Ovary (tissue), 9 donors: ENCODE results near the gene FRMD3. TPM values are rescaled to one million over a fixed set of nuclear protein-coding genes. Genes with fewer than 3 reads are reported as not detected.

Source experiments
- DNase-seq, 5 donors: peaks; one replicate each; pipeline ENCODE4 v3.0.0-alpha.2; 2019 to 2020
- H3K27ac ChIP-seq, 2 donors: fragments of 200-600 bp; one replicate each; pipeline versions ENCODE4 v1.5.1 to v1.8.0; 2019 to 2022
- H3K27me3 ChIP-seq: fragments of 200-600 bp; one replicate; pipeline ENCODE4 v1.8.0; 2022
- H3K36me3 ChIP-seq: fragments of 200-600 bp; sonication (generic); one replicate; pipeline ENCODE4 v1.5.1; 2019
- H3K4me1 ChIP-seq: one replicate; pipeline ENCODE4 v1.8.1; 2013; ENCODE audit warnings: mild to moderate bottlenecking, moderate library complexity; ENCODE audit not compliant: insufficient read depth
- H3K4me3 ChIP-seq: fragments of 200-600 bp; sonication (generic); one replicate; pipeline ENCODE4 v1.5.1; 2017
- H3K9me3 ChIP-seq, 2 donors: fragments of 200-600 bp in 1 of 2; sonication (generic) in 1 of 2; one replicate each; pipeline versions ENCODE4 v1.5.1 to v1.8.1; 2013 to 2019; ENCODE audit warnings: mild to moderate bottlenecking in 1 of 2, moderate library complexity in 1 of 2
- CTCF ChIP-seq, 3 donors: fragments of 450-650 bp in 2 of 3; fragments of 200-600 bp in 1 of 3; IDR thresholded peaks; one replicate each; pipeline versions ENCODE4 v1.5.1 to v1.8.0; 2016 to 2022; ENCODE audit warnings: antibody characterized with exemption in 3 of 3, mild to moderate bottlenecking in 1 of 3
- EP300 ChIP-seq: sonication (generic); formaldehyde crosslinking; IDR thresholded peaks from one replicate; pipeline ENCODE4 v1.6.1; 2017; ENCODE audit warnings: antibody characterized with exemption
- POLR2A ChIP-seq: fragments of 450-650 bp; IDR thresholded peaks from one replicate; pipeline ENCODE4 v1.6.1; 2017; ENCODE audit warnings: antibody characterized with exemption, mild to moderate bottlenecking, moderate library complexity
- WGBS, 3 donors: extraction: QIAGEN DNeasy Blood & Tissue Kit in 1 of 3; methylation state at CpG; one replicate each; pipeline versions ENCODE4 v1.1.5 to v1.1.7; 2013 to 2017; 5-methylcytosine and 5-hydroxymethylcytosine counted together
- intact Hi-C, 4 donors: fragments of 100-400 bp; cut with DNase I; formaldehyde crosslinking; loops; one replicate each; pipeline versions ENCODE4 v1.11.0 to v1.15.1; 2022 to 2023
- polyA plus RNA-seq, 2 donors: library from polyadenylated mRNA; stranded (reverse); fragments of 200-250 nt in 1 of 2; fragments of 350-450 nt in 1 of 2; fragmentation: Illumina TruSeq in 1 of 2; extraction: RNeasy Lipid Tissue Mini Kit (QIAGEN cat#74804) in 1 of 2; gene quantifications; one replicate each; pipeline ENCODE4 v1.2.3, GENCODE V29; 2013 to 2014
- total RNA-seq, 7 donors: library from RNA; depleted of rRNA in 2 of 7; stranded (reverse); fragments of >200 nt in 2 of 7; fragmentation: NEBNext Ultra II Directional in 3 of 7; extraction: Animal tissue kit (Norgen Biotek cat#: 25700) in 3 of 7; gene quantifications; one replicate each; pipeline versions ENCODE4 v1.1.0 to v1.2.4, GENCODE V29; 2016 to 2023
- donor health status: DM: no; HTN: no; CAD: no; lungs with moderate emphysema.
- donor health status: DM: no; HTN: no; CAD: no.
- donor health status: Bipolar disorder and iron deficiency.
- donor health status: DM: yes; HTN: yes; CAD: no.
- donor health status: DM: no; HTN: no; CAD: no.
- donor health status: DM: yes; HTN: yes; CAD: no.

Gene FRMD3
- total and polyA plus RNA-seq, 9 donors = 0.83 to 9.1 (median 4.2) TPM

GRCh38 chr9:83477571-83477970, 60.6 kb downstream of the FRMD3 start:
- WGBS, 3 donors = 93 to 97% (median 94%) methylated on average over 3 of the region's 3 CpGs
- intact Hi-C loops = no loop called here
- no peaks in the 10 kb centered on the region for H3K36me3 ChIP-seq
- H3K4me1 ChIP-seq = peaks cover 3% of the 10 kb centered on the region
- no peak for DNase-seq
- TF ChIP-seq CTCF (IDR thresholded peaks at IDR 0.05) = no peak
- no peak for TF ChIP-seq POLR2A
- TF ChIP-seq EP300 = no peak
- no peaks in the 10 kb centered on the region for H3K27me3 ChIP-seq
- H3K4me3 ChIP-seq = no peak overlapping the region
- no peaks in the 10 kb centered on the region for H3K9me3 ChIP-seq
- H3K27ac ChIP-seq = no peak overlapping the region

- H3K4me3 ChIP-seq = no peak overlapping the region
- TF ChIP-seq POLR2A (no peak), EP300 (no peak), CTCF (IDR thresholded peaks at IDR 0.05) (no peak)
- H3K36me3 ChIP-seq = no peaks in the 10 kb centered on the region
- no peak overlapping the region for H3K27ac ChIP-seq
- H3K27me3 ChIP-seq = no peaks in the 10 kb centered on the region
- H3K4me1 ChIP-seq = peaks cover 3% of the 10 kb centered on the region
- DNase-seq = no peak
- H3K9me3 ChIP-seq = no peaks in the 10 kb centered on the region
- intact Hi-C loops = no loop called here
- WGBS, 3 donors = 95 to 97% (median 96%) methylated on average over 3 of the region's 3 CpGs
Observed at GRCh38 chr9:83477120-83477519, 61.1 kb downstream of the FRMD3 start.

DNA sequence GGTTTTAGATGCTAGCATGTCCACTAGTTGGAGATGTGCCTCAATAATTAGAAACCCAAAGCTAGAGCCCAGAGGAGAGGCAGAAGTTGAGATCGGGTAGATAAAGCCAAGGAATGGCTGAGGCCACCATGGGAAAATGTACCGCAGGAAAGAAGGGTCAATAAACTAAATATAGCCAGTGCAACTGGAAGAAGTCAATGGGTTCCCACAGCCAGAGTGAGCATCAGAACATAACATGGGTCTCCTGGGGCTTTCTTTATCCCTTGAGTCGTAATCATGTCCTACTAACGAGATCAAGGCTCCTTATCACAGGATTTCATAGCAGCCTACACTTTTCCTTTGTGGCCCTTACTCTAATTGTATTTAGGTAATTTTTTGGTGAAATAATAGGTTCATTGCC, 61.7 kb downstream of the FRMD3 start:
- TF ChIP-seq EP300 = no peak
- TF ChIP-seq CTCF (IDR thresholded peaks at IDR 0.05) = no peak
- no peak for TF ChIP-seq POLR2A
- H3K4me3 ChIP-seq = no peak overlapping the region
- H3K36me3 ChIP-seq = no peaks in the 10 kb centered on the region
- H3K27me3 ChIP-seq = no peaks in the 10 kb centered on the region
- 83 to 93% (median 83%) methylated on average over 4 of the region's 4 CpGs for WGBS, 3 donors
- no peak overlapping the region for H3K27ac ChIP-seq
- no peaks in the 10 kb centered on the region for H3K9me3 ChIP-seq
- no peak for DNase-seq
- intact Hi-C loops = no loop called here
- H3K4me1 ChIP-seq = peaks cover 3% of the 10 kb centered on the region

DNA sequence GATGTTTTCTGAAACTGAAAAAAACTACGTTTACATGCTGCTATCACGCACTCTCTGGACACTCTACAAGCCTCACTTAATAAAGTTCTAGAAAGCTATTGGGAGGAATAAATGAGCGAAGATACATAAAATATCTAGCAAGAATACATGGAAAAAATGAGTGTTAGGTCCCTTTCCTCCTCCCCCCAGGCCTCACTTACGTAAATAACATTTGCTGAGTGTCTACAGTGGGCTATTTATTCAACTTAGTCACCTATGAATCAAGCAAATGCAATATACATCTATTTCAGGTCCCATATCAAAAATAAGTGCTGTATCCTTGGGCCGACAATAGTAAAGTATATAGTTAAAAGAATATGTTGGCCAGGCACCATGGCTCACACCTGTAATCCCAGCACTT, 62.5 kb downstream of the FRMD3 start:
- intact Hi-C loops = no loop called here
- no peak for DNase-seq
- 97 to 98% (median 97%) methylated on average over 5 of the region's 5 CpGs for WGBS, 3 donors
- no peak overlapping the region for H3K27ac ChIP-seq
- H3K4me3 ChIP-seq = no peak overlapping the region
- H3K27me3 ChIP-seq = no peaks in the 10 kb centered on the region
- peaks cover 4% of the 10 kb centered on the region for H3K4me1 ChIP-seq
- H3K9me3 ChIP-seq = no peaks in the 10 kb centered on the region
- no peaks in the 10 kb centered on the region for H3K36me3 ChIP-seq
- no peak for TF ChIP-seq POLR2A
- no peak for TF ChIP-seq EP300
- TF ChIP-seq CTCF (IDR thresholded peaks at IDR 0.05) = no peak

- H3K27me3 ChIP-seq = no peaks in the 10 kb centered on the region
- no peaks in the 10 kb centered on the region for H3K36me3 ChIP-seq
- H3K4me3 ChIP-seq = no peak overlapping the region
- intact Hi-C loops = no loop called here
- DNase-seq = no peak
- TF ChIP-seq EP300 = no peak
- TF ChIP-seq POLR2A = no peak
- no peak for TF ChIP-seq CTCF (IDR thresholded peaks at IDR 0.05)
- no peaks in the 10 kb centered on the region for H3K9me3 ChIP-seq
- peaks cover 4% of the 10 kb centered on the region for H3K4me1 ChIP-seq
- no peak overlapping the region for H3K27ac ChIP-seq
Observed at GRCh38 chr9:83474631-83475030, 63.6 kb downstream of the FRMD3 start.
